Measurements from ENCODE around the gene EPB41L4B. TPM values are rescaled to one million over a fixed set of nuclear protein-coding genes. Genes with fewer than 3 reads are reported as not detected.

EPB41L4B gene
- total and polyA plus RNA-seq, 8 donors, result 10.3 to 17.7 (median 15.3) TPM

DNA sequence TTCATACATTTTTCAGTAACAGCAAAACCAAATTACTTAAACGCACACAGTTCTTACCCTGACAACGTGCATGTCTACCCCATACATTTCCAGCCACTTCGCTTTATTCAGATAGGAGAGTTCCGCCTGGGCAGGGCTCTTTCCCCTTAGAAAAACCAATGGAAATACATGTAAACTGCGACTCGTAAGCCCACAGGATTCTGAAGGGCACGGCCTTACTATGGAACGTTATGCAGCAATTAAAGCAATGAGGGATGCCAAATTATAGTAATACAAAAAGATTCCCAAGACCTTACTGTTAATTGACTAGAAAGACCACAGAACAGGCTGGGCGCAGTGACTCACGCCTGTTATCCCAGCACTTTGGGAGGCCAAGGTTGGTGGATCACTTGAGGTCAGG is 64.5 kb downstream of the EPB41L4B start:
- TF ChIP-seq, protein P1, sequence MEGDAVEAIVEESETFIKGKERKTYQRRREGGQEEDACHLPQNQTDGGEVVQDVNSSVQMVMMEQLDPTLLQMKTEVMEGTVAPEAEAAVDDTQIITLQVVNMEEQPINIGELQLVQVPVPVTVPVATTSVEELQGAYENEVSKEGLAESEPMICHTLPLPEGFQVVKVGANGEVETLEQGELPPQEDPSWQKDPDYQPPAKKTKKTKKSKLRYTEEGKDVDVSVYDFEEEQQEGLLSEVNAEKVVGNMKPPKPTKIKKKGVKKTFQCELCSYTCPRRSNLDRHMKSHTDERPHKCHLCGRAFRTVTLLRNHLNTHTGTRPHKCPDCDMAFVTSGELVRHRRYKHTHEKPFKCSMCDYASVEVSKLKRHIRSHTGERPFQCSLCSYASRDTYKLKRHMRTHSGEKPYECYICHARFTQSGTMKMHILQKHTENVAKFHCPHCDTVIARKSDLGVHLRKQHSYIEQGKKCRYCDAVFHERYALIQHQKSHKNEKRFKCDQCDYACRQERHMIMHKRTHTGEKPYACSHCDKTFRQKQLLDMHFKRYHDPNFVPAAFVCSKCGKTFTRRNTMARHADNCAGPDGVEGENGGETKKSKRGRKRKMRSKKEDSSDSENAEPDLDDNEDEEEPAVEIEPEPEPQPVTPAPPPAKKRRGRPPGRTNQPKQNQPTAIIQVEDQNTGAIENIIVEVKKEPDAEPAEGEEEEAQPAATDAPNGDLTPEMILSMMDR (IDR thresholded peaks at IDR 0.05), result no peak
- Histone ChIP-seq H3K27ac (no peak overlapping the region), H3K27me3 (no peaks in the 10 kb centered on the region), H3K36me3 (no peaks in the 10 kb centered on the region), H3K4me3 (no peak overlapping the region), H3K4me1 (peaks cover 0 to 9% of the 10 kb centered on the region in 2 donors), H3K9me3 (no peaks in the 10 kb centered on the region)
- intact Hi-C loops (cut with DNase I), result no loop called here
- DNase-seq, result no peak
- no peak for ATAC-seq

DNA sequence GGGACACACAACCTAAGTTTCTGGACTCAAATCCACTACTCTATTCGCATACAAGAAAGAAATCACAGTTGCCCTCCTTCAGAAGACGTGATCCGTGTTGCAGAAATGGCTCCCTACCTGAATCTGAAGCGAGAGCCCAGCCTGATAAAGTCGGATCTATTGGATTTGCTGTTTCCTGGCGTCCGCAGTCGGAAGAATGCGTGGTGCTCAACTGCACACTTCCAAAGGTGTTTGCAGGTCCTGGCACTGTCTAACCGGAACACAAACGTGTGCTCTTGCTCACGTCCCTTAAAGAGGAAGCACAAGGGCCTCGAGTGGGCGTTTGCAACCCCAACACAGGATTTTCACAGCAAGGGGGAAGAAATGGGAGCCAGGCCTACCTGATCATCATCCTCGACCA is 65.5 kb downstream of the EPB41L4B start:
- intact Hi-C loops (cut with DNase I), result no loop called here

DNA sequence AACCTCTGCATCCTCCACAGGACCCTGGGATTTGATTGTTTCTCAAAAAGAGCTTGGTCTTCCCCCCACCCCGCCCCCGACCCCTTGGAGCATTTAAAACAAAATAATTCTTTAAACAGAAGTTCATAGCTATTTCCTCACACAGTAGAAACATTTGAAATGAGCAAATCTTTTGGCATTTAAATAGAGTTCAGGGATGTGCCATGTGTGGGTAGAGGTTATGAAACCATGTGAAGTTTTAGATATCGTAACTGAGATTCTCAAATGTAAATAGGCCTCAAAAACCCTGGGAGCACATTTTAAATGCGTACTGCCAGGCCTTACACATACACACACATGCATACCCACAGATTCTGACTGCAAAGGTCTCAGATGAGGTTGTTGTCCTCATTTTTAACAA is 66.5 kb downstream of the EPB41L4B start:
- intact Hi-C loops (cut with DNase I), result no loop called here
- Histone ChIP-seq H3K36me3 (no peaks in the 10 kb centered on the region), H3K9me3 (no peaks in the 10 kb centered on the region), H3K27ac (no peak overlapping the region), H3K4me1 (peaks cover 0 to 15% of the 10 kb centered on the region in 2 donors), H3K4me3 (no peak overlapping the region), H3K27me3 (no peaks in the 10 kb centered on the region)
- no peak for DNase-seq
- TF ChIP-seq, protein P1 (IDR thresholded peaks at IDR 0.05), result no peak
- ATAC-seq, result no peak

More for the DNA sequence above, 65.5 kb downstream of the EPB41L4B start:
- H3K9me3 ChIP-seq, result no peaks in the 10 kb centered on the region
- no peak overlapping the region for H3K4me3 ChIP-seq
- H3K4me1 ChIP-seq, result peaks cover 0 to 15% of the 10 kb centered on the region in 2 donors
- ATAC-seq (no peak), DNase-seq (no peak)
- H3K27ac ChIP-seq, result no peak overlapping the region
- TF ChIP-seq, protein P1 (IDR thresholded peaks at IDR 0.05), result no peak
- no peaks in the 10 kb centered on the region for H3K27me3 ChIP-seq
- no peaks in the 10 kb centered on the region for H3K36me3 ChIP-seq

DNA sequence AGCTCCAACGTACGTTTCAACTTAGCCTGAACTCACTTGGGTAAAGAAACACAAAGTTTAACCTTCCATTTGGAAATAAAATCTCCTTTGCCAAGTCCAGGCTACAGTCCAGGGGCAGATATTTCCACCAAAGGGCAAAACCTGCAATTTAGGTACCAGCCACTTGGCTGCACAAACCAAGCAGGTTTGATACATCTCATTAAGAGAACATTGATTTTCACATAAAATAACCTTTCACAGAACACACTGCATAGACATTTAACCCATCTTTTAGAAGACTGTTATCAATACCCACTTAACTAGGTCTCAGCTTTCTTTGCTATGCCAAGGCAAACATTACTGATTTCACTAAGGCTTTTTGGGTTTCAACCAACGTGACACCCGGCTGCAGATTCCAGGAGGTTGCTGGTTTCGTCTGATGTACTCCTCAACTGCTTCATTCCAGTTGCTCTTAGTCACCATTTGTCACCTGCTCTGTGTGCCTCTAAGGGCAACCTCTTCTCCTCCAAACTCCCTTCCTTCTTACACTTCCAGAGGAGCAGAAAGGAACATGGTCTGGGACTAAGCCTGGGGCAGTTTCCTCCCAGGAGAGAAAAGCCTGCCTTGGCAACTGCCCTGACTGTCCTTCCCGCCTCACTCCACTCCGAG is 67.1 kb downstream of the EPB41L4B start:
- Histone ChIP-seq H3K27ac (no peak overlapping the region), H3K36me3 (no peaks in the 10 kb centered on the region), H3K27me3 (no peaks in the 10 kb centered on the region), H3K4me1 (peaks cover 0 to 15% of the 10 kb centered on the region in 2 donors), H3K9me3 (no peaks in the 10 kb centered on the region), H3K4me3 (no peak overlapping the region)
- peak; percentile 61 for ATAC-seq
- TF ChIP-seq, protein P1 (IDR thresholded peaks at IDR 0.05), result no peak
- DNase-seq, result no peak
- intact Hi-C loops (cut with DNase I), result no loop called here

DNA sequence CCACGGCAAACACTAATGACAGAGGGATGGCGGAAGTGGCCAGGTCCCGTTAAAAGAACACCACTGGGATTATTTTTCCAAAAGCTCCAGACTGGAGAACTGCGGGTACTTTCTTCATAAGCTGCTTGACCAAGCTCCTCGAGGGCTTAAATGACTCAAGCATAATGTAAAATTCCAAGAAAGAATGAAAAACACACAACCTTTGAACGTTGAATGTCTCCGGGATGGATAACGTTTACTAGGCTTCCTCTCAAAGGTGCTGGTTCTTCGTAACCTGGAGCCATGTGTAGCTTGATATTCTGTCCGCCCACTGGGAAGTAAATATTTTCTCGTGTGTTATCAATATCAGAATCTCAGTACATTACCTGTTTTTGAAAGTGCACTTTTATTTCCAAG is 67.6 kb downstream of the EPB41L4B start:
- intact Hi-C loops (cut with DNase I), result no loop called here
- DNase-seq, result no peak

More for the DNA sequence above, 67.6 kb downstream of the EPB41L4B start:
- H3K9me3 ChIP-seq, result no peaks in the 10 kb centered on the region
- TF ChIP-seq, protein P1 (IDR thresholded peaks at IDR 0.05), result no peak
- no peak overlapping the region for H3K4me3 ChIP-seq
- no peaks in the 10 kb centered on the region for H3K27me3 ChIP-seq
- no peak overlapping the region for H3K27ac ChIP-seq
- H3K4me1 ChIP-seq, result peaks cover 0 to 15% of the 10 kb centered on the region in 2 donors
- ATAC-seq, result no peak
- H3K36me3 ChIP-seq, result no peaks in the 10 kb centered on the region

Measured in left lung (tissue), 10 donors.